Measurements from ENCODE around the gene PHKG1.

GRCh38 chr7:56097700-56098099 is 4.9 kb upstream of the PHKG1 start:
- TF ChIP-seq CTCF (IDR thresholded peaks at IDR 0.05) (no peak), POLR2A (IDR thresholded peaks at IDR 0.05) (no peak), EP300 (IDR thresholded peaks at IDR 0.05) (no peak)

Measured in stomach (tissue), 4 donors.